ENCODE measurements around the gene SCGB3A2.

SCGB3A2 gene

GRCh38 chr5:147904110-147904509 lies 25.6 kb downstream of the SCGB3A2 start:
- no peak for DNase-seq

GRCh38 chr5:147906326-147907095 lies 28.0 kb downstream of the SCGB3A2 start, which contains the start of gene C5orf46:
C5orf46 (minus strand) TSS chr5:147906538; CDS start chr5:147906501, 37 bp downstream.
- DNase-seq = no peak

- DNase-seq = peak in 8 of 56 donors; percentile 0 to 13 (median 4)
Measured at GRCh38 chr5:147911427-147911826, 32.9 kb downstream of the SCGB3A2 start.

- DNase-seq = no peak
Measured at GRCh38 chr5:147912011-147912410, 33.5 kb downstream of the SCGB3A2 start.

GRCh38 chr5:147913786-147914185 lies 35.3 kb downstream of the SCGB3A2 start:
- no peak for DNase-seq

- DNase-seq = no peak
Measured at GRCh38 chr5:147918101-147918685, 39.7 kb downstream of the SCGB3A2 start.

GRCh38 chr5:147918899-147919298 lies 40.4 kb downstream of the SCGB3A2 start:
- DNase-seq = no peak

GRCh38 chr5:147920420-147921030 lies 42.0 kb downstream of the SCGB3A2 start:
- no peak for DNase-seq

- DNase-seq = no peak
Measured at GRCh38 chr5:147921136-147921535, 42.6 kb downstream of the SCGB3A2 start.

- DNase-seq = no peak
Measured at GRCh38 chr5:147925020-147925419, 46.5 kb downstream of the SCGB3A2 start.

GRCh38 chr5:147927901-147928300 lies 49.4 kb downstream of the SCGB3A2 start:
- no peak for DNase-seq

GRCh38 chr5:147930769-147931168 lies 52.3 kb downstream of the SCGB3A2 start:
- no peak for DNase-seq

Data from amygdala (tissue), 56 donors.